DOHH2 (cell line): Measurements from ENCODE around the gene CYP2A7.
"Not testable (repeated sequence)": the region's sequence is repeated elsewhere in the genome, so short reads cannot be mapped to it uniquely, and the experiment has no call there.

Source experiments
- H3F3A ChIP-seq: fragments of 200-600 bp; sonication (generic), shearing (Covaris generic); 2 replicates; pipeline ENCODE4 v1.6.0; 2016; ENCODE audit warnings: antibody characterized with exemption, mild to moderate bottlenecking; ENCODE audit not compliant: control insufficient read depth, insufficient read depth
- H3K27ac ChIP-seq: fragments of 200-600 bp; sonication (generic); 2 replicates; pipeline ENCODE4 v1.5.1; 2014; ENCODE audit warnings: low read depth, mild to moderate bottlenecking, low read length, moderate library complexity
- H3K27me3 ChIP-seq: fragments of 200-600 bp; sonication (generic); 2 replicates; pipeline ENCODE4 v1.6.1; 2014; ENCODE audit warnings: mild to moderate bottlenecking, low read length, mixed read lengths; ENCODE audit not compliant: control insufficient read depth
- H3K36me3 ChIP-seq: fragments of 200-600 bp; sonication (generic); 2 replicates; pipeline ENCODE4 v1.6.1; 2014; ENCODE audit warnings: mild to moderate bottlenecking, low read length, moderate library complexity, mixed read lengths; ENCODE audit not compliant: control insufficient read depth
- H3K4me1 ChIP-seq: fragments of 200-600 bp; sonication (generic); 2 replicates; pipeline ENCODE4 v1.6.1; 2014; ENCODE audit warnings: mild to moderate bottlenecking, low read length, mixed read lengths; ENCODE audit not compliant: control insufficient read depth
- H3K4me2 ChIP-seq: fragments of 200-600 bp; sonication (generic); 2 replicates; pipeline ENCODE4 v1.6.0; 2014; ENCODE audit warnings: mild to moderate bottlenecking, low read length, moderate library complexity
- H3K4me3 ChIP-seq: fragments of 200-600 bp; sonication (generic); 2 replicates; pipeline ENCODE4 v1.5.1; 2014; ENCODE audit warnings: mild to moderate bottlenecking, low read length, mixed read lengths
- H3K79me2 ChIP-seq: fragments of 200-600 bp; sonication (generic); 2 replicates; pipeline ENCODE4 v1.6.1; 2014; ENCODE audit warnings: mild to moderate bottlenecking, low read length, mixed read lengths; ENCODE audit not compliant: control insufficient read depth
- H3K9me2 ChIP-seq: fragments of 200-600 bp; sonication (generic); replicated peaks from 2 replicates; pipeline ENCODE4 v1.6.1; 2014; ENCODE audit warnings: mild to moderate bottlenecking, low read length, mixed read lengths; ENCODE audit not compliant: control insufficient read depth
- H3K9me3 ChIP-seq: fragments of 200-600 bp; sonication (generic); 2 replicates; pipeline ENCODE4 v1.6.1; 2014; ENCODE audit warnings: antibody characterized with exemption, low read length, mixed read lengths; ENCODE audit not compliant: control insufficient read depth, insufficient read depth
- H4K20me1 ChIP-seq: fragments of 200-600 bp; sonication (generic); 2 replicates; pipeline ENCODE4 v1.6.0; 2014; ENCODE audit warnings: low read depth, mild to moderate bottlenecking, antibody characterized with exemption, low read length, moderate library complexity; ENCODE audit not compliant: control insufficient read depth, insufficient read depth
- EZH2phosphoT487 ChIP-seq: fragments of 200-600 bp; sonication (generic); IDR thresholded peaks from 2 replicates; pipeline ENCODE4 v1.6.1; 2017; ENCODE audit warnings: borderline replicate concordance, mild to moderate bottlenecking, antibody characterized with exemption, low read length, moderate library complexity, mixed read lengths
- TF ChIP-seq, protein P1 (sequence below): fragments of 200-600 bp; sonication (generic); IDR thresholded peaks from one replicate; pipeline ENCODE4 v1.5.1; 2014; ENCODE audit warnings: antibody characterized with exemption, mild to moderate bottlenecking, low read depth, low read length; ENCODE audit not compliant: poor library complexity, severe bottlenecking

The CYP2A7 gene

DNA sequence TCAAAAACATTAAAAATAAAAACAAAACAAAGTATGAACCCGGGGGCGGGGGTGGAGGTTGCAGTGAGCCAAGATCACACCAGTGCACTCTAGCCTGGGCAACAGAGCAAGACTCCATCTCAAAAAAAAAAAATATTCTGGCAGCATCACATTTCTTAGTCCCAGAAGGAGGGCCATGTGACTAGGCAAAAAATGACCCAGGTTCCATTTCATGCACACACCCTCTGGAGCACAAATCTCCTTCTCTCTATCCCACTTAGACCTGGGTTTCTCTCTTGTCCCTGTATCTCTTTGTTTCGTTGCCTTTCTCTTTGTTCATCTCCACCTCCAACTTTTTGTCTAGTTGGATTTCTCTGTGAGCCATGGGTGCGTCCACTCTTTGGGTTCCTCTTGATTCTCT is 6.2 kb upstream of the CYP2A7 start:
- no peaks in the 10 kb centered on the region for H3K36me3 ChIP-seq
- H3K27ac ChIP-seq: no peak overlapping the region
- H3K79me2 ChIP-seq: no peaks in the 10 kb centered on the region
- no peak overlapping the region for H3K4me2 ChIP-seq
- no peaks in the 10 kb centered on the region for H3K9me2 ChIP-seq
- no peaks in the 10 kb centered on the region for H3K4me1 ChIP-seq
- H3K9me3 ChIP-seq: no peaks in the 10 kb centered on the region
- H3K27me3 ChIP-seq: peaks cover 4% of the 10 kb centered on the region
- H3K4me3 ChIP-seq: no peak overlapping the region
- TF ChIP-seq, protein P1, sequence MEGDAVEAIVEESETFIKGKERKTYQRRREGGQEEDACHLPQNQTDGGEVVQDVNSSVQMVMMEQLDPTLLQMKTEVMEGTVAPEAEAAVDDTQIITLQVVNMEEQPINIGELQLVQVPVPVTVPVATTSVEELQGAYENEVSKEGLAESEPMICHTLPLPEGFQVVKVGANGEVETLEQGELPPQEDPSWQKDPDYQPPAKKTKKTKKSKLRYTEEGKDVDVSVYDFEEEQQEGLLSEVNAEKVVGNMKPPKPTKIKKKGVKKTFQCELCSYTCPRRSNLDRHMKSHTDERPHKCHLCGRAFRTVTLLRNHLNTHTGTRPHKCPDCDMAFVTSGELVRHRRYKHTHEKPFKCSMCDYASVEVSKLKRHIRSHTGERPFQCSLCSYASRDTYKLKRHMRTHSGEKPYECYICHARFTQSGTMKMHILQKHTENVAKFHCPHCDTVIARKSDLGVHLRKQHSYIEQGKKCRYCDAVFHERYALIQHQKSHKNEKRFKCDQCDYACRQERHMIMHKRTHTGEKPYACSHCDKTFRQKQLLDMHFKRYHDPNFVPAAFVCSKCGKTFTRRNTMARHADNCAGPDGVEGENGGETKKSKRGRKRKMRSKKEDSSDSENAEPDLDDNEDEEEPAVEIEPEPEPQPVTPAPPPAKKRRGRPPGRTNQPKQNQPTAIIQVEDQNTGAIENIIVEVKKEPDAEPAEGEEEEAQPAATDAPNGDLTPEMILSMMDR: no peak
- TF ChIP-seq EZH2phosphoT487: no peak
- H4K20me1 ChIP-seq: no peaks in the 10 kb centered on the region
- H3F3A ChIP-seq: no peaks in the 10 kb centered on the region

DNA sequence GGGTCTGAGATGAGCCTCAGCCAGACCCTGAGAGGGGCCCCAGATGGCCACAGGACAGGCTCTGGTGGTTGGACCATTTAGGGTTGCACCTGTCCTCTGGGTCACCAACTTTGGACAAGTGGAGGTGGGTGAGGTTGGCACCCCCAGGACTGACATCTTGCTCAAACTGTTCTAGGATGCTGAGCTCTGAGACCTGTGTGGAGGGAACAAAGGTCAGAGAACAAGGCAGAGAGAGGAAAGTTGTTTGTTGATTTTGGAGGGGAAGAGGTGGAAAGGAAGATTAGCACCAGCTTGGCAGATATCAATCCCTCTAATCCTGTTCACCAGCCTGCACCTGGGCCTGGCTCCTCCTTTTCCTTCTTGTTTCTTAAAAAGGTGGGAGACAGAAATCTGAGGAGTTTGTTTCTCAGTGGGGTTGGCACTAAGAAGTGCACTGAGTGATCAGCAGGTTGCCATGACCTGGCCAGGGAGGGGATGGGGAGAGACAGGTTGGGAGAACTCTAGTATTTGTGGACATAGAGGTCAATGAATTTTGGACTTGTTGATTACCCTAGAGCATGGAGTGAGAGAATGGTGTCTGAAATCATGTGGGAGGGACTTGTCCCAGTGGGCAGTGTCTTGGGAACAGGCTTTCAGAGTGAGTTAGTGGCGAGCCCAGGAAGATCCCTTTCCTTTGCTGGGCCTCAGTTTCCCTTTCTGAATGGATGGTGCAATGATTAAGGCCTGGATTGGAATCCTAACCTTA is 2.3 kb upstream of the CYP2A7 start:
- not testable (repeated sequence) for H3K4me2 ChIP-seq, H3K4me1 ChIP-seq, H3K9me3 ChIP-seq, H3K9me2 ChIP-seq, H3K36me3 ChIP-seq, H4K20me1 ChIP-seq, H3K27ac ChIP-seq, H3K4me3 ChIP-seq, H3K27me3 ChIP-seq, H3K79me2 ChIP-seq, H3F3A ChIP-seq

DNA sequence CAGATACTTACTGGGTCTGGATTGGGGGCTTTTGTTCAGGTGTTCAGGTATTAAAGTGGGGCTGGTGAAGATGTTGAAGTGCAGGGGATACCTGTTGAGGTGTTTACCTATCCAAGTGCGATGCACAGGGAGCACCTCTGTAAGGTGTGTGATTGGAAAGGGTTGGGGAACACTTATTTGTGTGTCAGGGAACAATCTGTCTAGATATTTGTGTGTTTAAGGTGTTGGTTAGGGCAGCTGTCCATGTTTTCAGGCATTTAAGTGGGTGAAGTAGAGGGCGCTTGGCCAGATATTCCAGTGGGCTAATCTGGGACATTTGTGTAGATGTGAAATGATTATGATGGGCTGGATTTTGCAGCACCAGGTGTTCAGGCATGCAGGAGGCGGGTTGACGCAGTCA is 2.7 kb downstream of the CYP2A7 start:
- not testable (repeated sequence) for H3K4me1 ChIP-seq, H3K9me2 ChIP-seq, H3K27me3 ChIP-seq, H3K9me3 ChIP-seq, H3F3A ChIP-seq, H3K4me2 ChIP-seq, H3K36me3 ChIP-seq, H3K4me3 ChIP-seq, H4K20me1 ChIP-seq, H3K79me2 ChIP-seq, H3K27ac ChIP-seq

DNA sequence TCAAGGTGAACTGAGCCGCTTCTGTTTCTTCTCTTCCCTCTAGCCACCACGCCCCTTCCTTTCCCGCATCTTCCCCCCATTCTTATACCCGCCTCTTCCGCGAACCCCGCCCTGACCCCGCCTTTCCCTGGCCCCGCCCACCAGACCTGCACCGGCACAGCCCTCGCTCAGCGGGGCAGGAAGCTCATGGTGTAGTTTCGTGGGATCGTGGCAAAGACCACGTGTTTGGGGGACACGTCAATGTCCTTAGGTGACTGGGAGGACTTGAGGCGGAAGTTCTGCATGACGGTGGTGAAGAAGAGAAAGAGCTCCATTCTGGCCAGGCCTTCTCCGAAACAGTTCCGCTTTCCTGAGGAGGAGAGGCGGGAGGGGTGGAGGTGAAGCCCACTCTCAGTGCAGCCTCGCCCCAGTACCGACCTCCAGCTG is 6.5 kb downstream of the CYP2A7 start:
- not testable (repeated sequence) for H3K27me3 ChIP-seq, H3K36me3 ChIP-seq, H3K9me2 ChIP-seq, H3K27ac ChIP-seq, H3K79me2 ChIP-seq, H3F3A ChIP-seq, H3K9me3 ChIP-seq, H3K4me1 ChIP-seq, H4K20me1 ChIP-seq
- H3K4me2 ChIP-seq: peak overlapping the region; percentile 59
- H3K4me3 ChIP-seq: peak overlapping the region; percentile 49

DNA sequence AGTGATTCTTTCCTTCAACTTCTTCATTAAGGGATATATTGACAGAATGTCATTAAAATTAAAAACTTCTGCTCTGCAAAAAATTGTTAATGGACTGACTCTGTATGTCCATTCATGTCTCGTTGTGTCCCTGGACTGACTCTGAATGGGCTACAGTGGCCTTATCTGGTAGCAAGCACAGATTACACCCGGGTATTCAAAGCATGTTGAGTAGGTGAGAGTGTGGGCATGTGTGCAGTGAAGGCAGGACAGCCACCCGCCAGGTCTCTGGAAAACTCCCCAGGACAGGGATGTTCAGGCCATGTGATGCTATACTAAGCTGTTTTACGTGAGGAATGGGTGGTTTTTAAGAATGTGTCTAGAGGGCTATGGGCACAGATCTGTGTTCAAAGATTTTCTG is 7.2 kb downstream of the CYP2A7 start:
- Histone ChIP-seq H3K4me2 (peak overlapping the region; percentile 59), H3K4me3 (peak overlapping the region; percentile 49)
- H3K9me2 ChIP-seq, H3K36me3 ChIP-seq, H4K20me1 ChIP-seq, H3K9me3 ChIP-seq, H3K4me1 ChIP-seq, H3F3A ChIP-seq, H3K27me3 ChIP-seq, H3K79me2 ChIP-seq, H3K27ac ChIP-seq: not testable (repeated sequence)

DNA sequence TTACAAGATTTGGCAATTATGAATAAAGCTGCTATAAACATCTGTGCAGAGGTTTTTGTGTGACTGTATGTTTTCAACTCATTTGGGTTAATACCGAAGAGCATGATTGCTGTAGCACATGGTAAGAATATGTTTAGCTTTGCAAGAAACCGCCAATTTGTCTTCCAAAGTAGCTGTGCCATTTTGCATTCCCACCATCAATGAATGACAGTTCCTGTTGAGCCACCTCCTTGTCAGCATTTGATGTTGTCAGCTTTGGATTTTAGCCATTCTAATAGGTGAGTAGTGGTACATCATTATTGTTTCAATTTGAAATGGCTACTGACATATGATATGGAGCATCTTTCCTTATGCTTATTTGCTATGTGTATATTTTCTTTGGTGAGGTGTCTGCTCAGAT is 8.2 kb downstream of the CYP2A7 start:
- not testable (repeated sequence) for H3K36me3 ChIP-seq, H3K4me2 ChIP-seq, H3K4me3 ChIP-seq, H3K9me3 ChIP-seq, H3K9me2 ChIP-seq, H3K79me2 ChIP-seq, H3K27ac ChIP-seq, H3K27me3 ChIP-seq, H3K4me1 ChIP-seq, H3F3A ChIP-seq, H4K20me1 ChIP-seq
